Large intestine (tissue), 1 donor: ENCODE results near the gene GRWD1. TPM values are rescaled to one million over a fixed set of nuclear protein-coding genes. Genes with fewer than 3 reads are reported as not detected.

Experiments
- polyA plus RNA-seq: library from polyadenylated mRNA; unstranded; fragments of 120-200 nt; gene quantifications from one replicate; pipeline ENCODE4 v1.2.1, GENCODE V29; 2013

Gene GRWD1
- polyA plus RNA-seq, 1 donor = 19.3 TPM

Other genes starting within 250 kb of the GRWD1 start
- gene CARD8, start 190.1 kb upstream of the GRWD1 start, polyA plus RNA-seq = 40.9 TPM
- 2.2 TPM for gene ZNF114, start 175.9 kb upstream of the GRWD1 start, polyA plus RNA-seq
- 43.6 TPM for gene EMP3, start 120.4 kb upstream of the GRWD1 start, polyA plus RNA-seq
- gene TMEM143, start 82.0 kb upstream of the GRWD1 start, polyA plus RNA-seq = 10.3 TPM
- 0.12 TPM for gene SYNGR4, start 81.6 kb upstream of the GRWD1 start, polyA plus RNA-seq
- 253 TPM for gene KDELR1, start 54.4 kb upstream of the GRWD1 start, polyA plus RNA-seq
- gene GRIN2D, start 52.3 kb upstream of the GRWD1 start, polyA plus RNA-seq = 0.48 TPM
- 0.70 TPM for gene KCNJ14, start 9.6 kb downstream of the GRWD1 start, polyA plus RNA-seq
- gene CYTH2, start 23.4 kb downstream of the GRWD1 start, polyA plus RNA-seq = 63.8 TPM
- gene LMTK3, start 65.9 kb downstream of the GRWD1 start, polyA plus RNA-seq = 7.2 TPM
- 1.0 TPM for gene SULT2B1, start 106.2 kb downstream of the GRWD1 start, polyA plus RNA-seq
- gene SPACA4, start 160.8 kb downstream of the GRWD1 start, polyA plus RNA-seq = 4.2 TPM
- gene FAM83E, start 169.1 kb downstream of the GRWD1 start, polyA plus RNA-seq = 77.5 TPM
- 2,091 TPM for gene RPL18, start 173.2 kb downstream of the GRWD1 start, polyA plus RNA-seq
- gene SPHK2, start 173.5 kb downstream of the GRWD1 start, polyA plus RNA-seq = 20.1 TPM
- 4.0 TPM for gene DBP, start 191.4 kb downstream of the GRWD1 start, polyA plus RNA-seq
- gene CA11, start 200.2 kb downstream of the GRWD1 start, polyA plus RNA-seq = 10.1 TPM
- 0.42 TPM for gene NTN5, start 227.0 kb downstream of the GRWD1 start, polyA plus RNA-seq
- gene FUT2, start 250.0 kb downstream of the GRWD1 start, polyA plus RNA-seq = 105 TPM